ENCODE results near the gene ZFP92.

ZFP92 gene

GRCh38 chrX:153405426-153405825 is 5.8 kb upstream of the ZFP92 start:
- Histone ChIP-seq H3K36me3 (ENCODE audit: low read depth) (no peaks in the 10 kb centered on the region), H3K27ac (ENCODE audit: poor library complexity, severe bottlenecking) (no peak overlapping the region), H3K9me3 (ENCODE audit: severe bottlenecking) (no peaks in the 10 kb centered on the region), H3K27me3 (ENCODE audit: insufficient read depth, poor library complexity, severe bottlenecking) (no peaks in the 10 kb centered on the region), H3K4me3 (ENCODE audit: severe bottlenecking) (no peak overlapping the region), H3K4me1 (ENCODE audit: insufficient read depth, poor library complexity, severe bottlenecking) (no peaks in the 10 kb centered on the region)
- DNase-seq (ENCODE audit: low spot score): no peak
- TF ChIP-seq, protein P1, sequence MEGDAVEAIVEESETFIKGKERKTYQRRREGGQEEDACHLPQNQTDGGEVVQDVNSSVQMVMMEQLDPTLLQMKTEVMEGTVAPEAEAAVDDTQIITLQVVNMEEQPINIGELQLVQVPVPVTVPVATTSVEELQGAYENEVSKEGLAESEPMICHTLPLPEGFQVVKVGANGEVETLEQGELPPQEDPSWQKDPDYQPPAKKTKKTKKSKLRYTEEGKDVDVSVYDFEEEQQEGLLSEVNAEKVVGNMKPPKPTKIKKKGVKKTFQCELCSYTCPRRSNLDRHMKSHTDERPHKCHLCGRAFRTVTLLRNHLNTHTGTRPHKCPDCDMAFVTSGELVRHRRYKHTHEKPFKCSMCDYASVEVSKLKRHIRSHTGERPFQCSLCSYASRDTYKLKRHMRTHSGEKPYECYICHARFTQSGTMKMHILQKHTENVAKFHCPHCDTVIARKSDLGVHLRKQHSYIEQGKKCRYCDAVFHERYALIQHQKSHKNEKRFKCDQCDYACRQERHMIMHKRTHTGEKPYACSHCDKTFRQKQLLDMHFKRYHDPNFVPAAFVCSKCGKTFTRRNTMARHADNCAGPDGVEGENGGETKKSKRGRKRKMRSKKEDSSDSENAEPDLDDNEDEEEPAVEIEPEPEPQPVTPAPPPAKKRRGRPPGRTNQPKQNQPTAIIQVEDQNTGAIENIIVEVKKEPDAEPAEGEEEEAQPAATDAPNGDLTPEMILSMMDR (IDR thresholded peaks at IDR 0.05; ENCODE audit: poor library complexity, severe bottlenecking): no peak
- no peak for ATAC-seq (ENCODE audit: low read depth)

DNA sequence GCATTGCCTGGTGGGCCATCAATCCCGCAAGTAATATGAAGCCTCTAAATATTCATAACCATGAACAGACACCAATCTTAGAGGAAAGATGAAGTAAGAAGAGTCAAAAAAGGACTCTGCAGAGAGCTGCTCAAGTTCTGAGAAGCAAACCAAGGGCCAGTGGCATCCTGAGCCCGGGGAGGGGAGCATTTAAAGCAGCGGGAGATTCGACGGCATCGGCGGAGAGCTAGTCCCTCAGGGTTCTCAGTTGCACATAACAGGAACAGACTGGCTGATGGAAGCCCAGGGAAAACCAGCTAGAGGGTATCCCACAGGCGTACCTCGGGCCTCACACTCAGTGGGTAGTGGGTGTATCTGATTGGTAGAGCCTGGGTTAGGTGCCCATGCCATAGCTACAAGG is 5.3 kb upstream of the ZFP92 start:
- no peaks in the 10 kb centered on the region for H3K4me1 ChIP-seq (ENCODE audit: insufficient read depth, poor library complexity, severe bottlenecking)
- TF ChIP-seq, protein P1 (IDR thresholded peaks at IDR 0.05; ENCODE audit: poor library complexity, severe bottlenecking): no peak
- no peaks in the 10 kb centered on the region for H3K9me3 ChIP-seq (ENCODE audit: severe bottlenecking)
- no peaks in the 10 kb centered on the region for H3K27me3 ChIP-seq (ENCODE audit: insufficient read depth, poor library complexity, severe bottlenecking)
- DNase-seq (ENCODE audit: low spot score): no peak
- no peak for ATAC-seq (ENCODE audit: low read depth)
- H3K4me3 ChIP-seq (ENCODE audit: severe bottlenecking): no peak overlapping the region
- no peaks in the 10 kb centered on the region for H3K36me3 ChIP-seq (ENCODE audit: low read depth)
- no peak overlapping the region for H3K27ac ChIP-seq (ENCODE audit: poor library complexity, severe bottlenecking)

DNA sequence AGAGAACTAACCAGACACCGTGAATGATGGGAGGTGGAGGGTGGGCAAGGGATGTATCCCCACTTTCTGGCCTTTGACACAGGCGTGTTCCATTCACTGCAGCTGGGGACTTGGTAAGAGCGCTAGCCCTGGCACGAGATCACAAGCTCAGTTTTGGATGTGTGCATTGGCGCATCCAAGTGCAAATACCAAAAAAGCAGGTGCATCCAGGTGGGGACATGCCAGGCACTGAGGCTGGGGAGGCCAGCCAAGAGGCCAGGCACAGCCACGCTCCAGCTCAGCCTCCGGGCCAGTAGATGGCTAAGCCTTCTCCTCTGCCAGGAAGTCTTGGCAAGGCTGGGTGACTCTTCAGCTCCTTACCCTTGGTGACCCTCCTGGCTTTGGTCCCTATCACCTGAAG is 4.4 kb upstream of the ZFP92 start:
- TF ChIP-seq, protein P1 (IDR thresholded peaks at IDR 0.05; ENCODE audit: poor library complexity, severe bottlenecking): no peak
- Histone ChIP-seq H3K4me1 (ENCODE audit: insufficient read depth, poor library complexity, severe bottlenecking) (no peaks in the 10 kb centered on the region), H3K9me3 (ENCODE audit: severe bottlenecking) (no peaks in the 10 kb centered on the region), H3K27ac (ENCODE audit: poor library complexity, severe bottlenecking) (no peak overlapping the region), H3K36me3 (ENCODE audit: low read depth) (no peaks in the 10 kb centered on the region), H3K27me3 (ENCODE audit: insufficient read depth, poor library complexity, severe bottlenecking) (no peaks in the 10 kb centered on the region), H3K4me3 (ENCODE audit: severe bottlenecking) (no peak overlapping the region)
- DNase-seq (ENCODE audit: low spot score): no peak
- no peak for ATAC-seq (ENCODE audit: low read depth)

GRCh38 chrX:153407736-153408135 is 3.5 kb upstream of the ZFP92 start:
- ATAC-seq (ENCODE audit: low read depth): no peak
- no peak for DNase-seq (ENCODE audit: low spot score)
- Histone ChIP-seq H3K4me1 (ENCODE audit: insufficient read depth, poor library complexity, severe bottlenecking) (no peaks in the 10 kb centered on the region), H3K27ac (ENCODE audit: poor library complexity, severe bottlenecking) (no peak overlapping the region), H3K36me3 (ENCODE audit: low read depth) (no peaks in the 10 kb centered on the region), H3K9me3 (ENCODE audit: severe bottlenecking) (no peaks in the 10 kb centered on the region), H3K4me3 (ENCODE audit: severe bottlenecking) (no peak overlapping the region), H3K27me3 (ENCODE audit: insufficient read depth, poor library complexity, severe bottlenecking) (no peaks in the 10 kb centered on the region)
- TF ChIP-seq, protein P1 (IDR thresholded peaks at IDR 0.05; ENCODE audit: poor library complexity, severe bottlenecking): no peak

GRCh38 chrX:153408221-153408721 is 3.0 kb upstream of the ZFP92 start:
- H3K27me3 ChIP-seq (ENCODE audit: insufficient read depth, poor library complexity, severe bottlenecking): no peaks in the 10 kb centered on the region
- no peaks in the 10 kb centered on the region for H3K4me1 ChIP-seq (ENCODE audit: insufficient read depth, poor library complexity, severe bottlenecking)
- no peaks in the 10 kb centered on the region for H3K9me3 ChIP-seq (ENCODE audit: severe bottlenecking)
- no peaks in the 10 kb centered on the region for H3K36me3 ChIP-seq (ENCODE audit: low read depth)
- TF ChIP-seq, protein P1 (IDR thresholded peaks at IDR 0.05; ENCODE audit: poor library complexity, severe bottlenecking): no peak
- ATAC-seq (ENCODE audit: low read depth): no peak
- DNase-seq (ENCODE audit: low spot score): no peak
- no peak overlapping the region for H3K4me3 ChIP-seq (ENCODE audit: severe bottlenecking)
- H3K27ac ChIP-seq (ENCODE audit: poor library complexity, severe bottlenecking): no peak overlapping the region
